Measurements from ENCODE around the gene DIP2A. TPM values are rescaled to one million over a fixed set of nuclear protein-coding genes. Genes with fewer than 3 reads are reported as not detected.

DIP2A gene
- total RNA-seq (2021; ENCODE audit: unreplicated experiment) (22.9 TPM), Bru-seq, nascent RNA (percentile 62 among the genes with signal in this experiment), BruChase-seq, experiment 1, labeled RNA remaining after a 2-hour chase (percentile 66 among the genes with signal in this experiment), BruChase-seq, experiment 2, labeled RNA remaining after a 6-hour chase (percentile 65 among the genes with signal in this experiment)
- 13.2 TPM for polyA plus RNA-seq (2012; ENCODE audit: insufficient read length)
- long read RNA-seq, full-length matches to known transcripts = 4 of 34 reads
- long read RNA-seq, partial matches to known transcripts = 14 of 34 reads
- long read RNA-seq, other reads (novel, unspliced or antisense) = 16 of 34 reads

DNA sequence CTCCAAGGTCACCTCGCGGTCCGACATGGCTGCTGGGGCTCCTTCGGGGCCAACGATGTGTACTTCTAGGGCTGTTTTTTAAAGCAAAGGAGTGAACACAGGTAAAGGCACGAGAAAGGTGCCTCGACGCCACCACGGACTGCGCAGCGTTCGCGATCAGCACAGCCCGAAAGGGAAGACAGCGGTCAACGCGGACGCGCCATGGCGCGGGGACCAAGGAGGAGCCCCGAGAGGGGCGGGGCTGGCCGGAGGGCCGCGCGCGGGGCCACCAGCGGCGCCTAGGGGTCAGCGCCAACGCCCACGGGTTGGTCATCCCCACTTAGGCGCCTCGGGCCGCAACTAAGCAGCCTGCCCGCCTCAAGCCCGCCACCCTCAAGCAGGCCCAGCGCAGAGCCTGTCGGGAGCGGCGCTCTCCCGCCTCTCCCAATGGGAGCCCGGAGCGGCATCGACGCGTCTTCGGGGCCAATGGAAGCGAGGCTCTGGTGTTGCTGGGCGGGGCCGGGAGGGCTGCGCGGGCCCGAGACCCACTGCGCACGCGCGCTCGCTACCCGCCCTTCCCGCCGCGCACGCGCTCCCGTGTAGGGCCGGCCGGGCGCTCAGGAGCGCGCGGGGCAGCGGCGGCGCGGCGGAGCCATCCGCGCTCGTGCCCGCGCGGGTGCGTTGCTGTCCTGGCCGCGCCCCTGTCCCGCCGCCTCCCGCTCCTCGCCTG, at the start of gene DIP2A:
Gene DIP2A (plus strand): TSS at position 577 of the 709 bp plus-strand sequence. CDS start 241 bp downstream, outside the sequence.
- ChIA-PET CTCF (no interaction called here), POLR2A (no interaction called here)
- in situ Hi-C loops (cut with HindIII; ENCODE audit: low pct_unique_long_range_greater_than_20kb, low sequenced_read_pairs) (no loop called here), intact Hi-C loops (cut with micrococcal nuclease; ENCODE audit: unreplicated experiment) (no loop called here)
- Histone ChIP-seq H3K27ac (ENCODE audit: low read length) (peak within 1 kb of the TSS; percentile 90), H3K4me1 (ENCODE audit: control insufficient read depth, insufficient read depth, low read length) (peaks cover 3% of the 10 kb centered on the region; the same call in 1 of the 2 replicates), H3K36me3 (ENCODE audit: control insufficient read depth, insufficient read depth, low read length) (peaks cover 9% of the 10 kb centered on the region; the same call in 1 of the 2 replicates), H3K4me3 (ENCODE audit: low read depth in 2 of 2, low read length in 2 of 2) (peak within 1 kb of the TSS; percentile 89 to 91), H3K9me3 (ENCODE audit: control insufficient read depth, insufficient read depth, low read depth, low read length) (no peaks in the 10 kb centered on the region), H3K27me3 (ENCODE audit: control insufficient read depth, insufficient read depth, low read length) (no peaks in the 10 kb centered on the region)
- DNase-seq (ENCODE audit: low read depth, low spot score) = peak; percentile 53
- ATAC-seq = peak; percentile 99
- no peak for TF ChIP-seq TCF7L2 (IDR thresholded peaks at IDR 0.05; ENCODE audit: low read depth, low read length)
- TF ChIP-seq SIN3A (IDR thresholded peaks at IDR 0.05; ENCODE audit: borderline replicate concordance, insufficient read depth, low read depth, low read length) = peak; percentile 75; the same call in 1 of the 2 replicates
- no TSS peak for BruUV-seq (replicated peaks)

- no peak overlapping the region for H3K27ac ChIP-seq (ENCODE audit: low read length)
- ChIA-PET CTCF (no interaction called here), POLR2A (no interaction called here)
- intact Hi-C loops (cut with micrococcal nuclease; ENCODE audit: unreplicated experiment) = no loop called here
- H3K4me1 ChIP-seq (ENCODE audit: control insufficient read depth, insufficient read depth, low read length) = no peaks in the 10 kb centered on the region
- H3K4me3 ChIP-seq (ENCODE audit: low read depth in 2 of 2, low read length in 2 of 2) = no peak overlapping the region
- no peaks in the 10 kb centered on the region; the same call in 1 of the 2 replicates for H3K36me3 ChIP-seq (ENCODE audit: control insufficient read depth, insufficient read depth, low read length)
- no peaks in the 10 kb centered on the region for H3K9me3 ChIP-seq (ENCODE audit: control insufficient read depth, insufficient read depth, low read depth, low read length)
- no peaks in the 10 kb centered on the region for H3K27me3 ChIP-seq (ENCODE audit: control insufficient read depth, insufficient read depth, low read length)
- ATAC-seq (no peak), DNase-seq (ENCODE audit: low read depth, low spot score) (no peak)
- in situ Hi-C loops (cut with HindIII; ENCODE audit: low pct_unique_long_range_greater_than_20kb, low sequenced_read_pairs) = no loop called here
- BruUV-seq (replicated peaks) = no TSS peak
- TF ChIP-seq CTCF (IDR thresholded peaks at IDR 0.05) (no peak), POLR2AphosphoS5 (IDR thresholded peaks at IDR 0.05; ENCODE audit: low read depth, low read length) (no peak), TCF7L2 (IDR thresholded peaks at IDR 0.05; ENCODE audit: low read depth, low read length) (no peak), SIN3A (IDR thresholded peaks at IDR 0.05; ENCODE audit: borderline replicate concordance, insufficient read depth, low read depth, low read length) (no peak), REST (IDR thresholded peaks at IDR 0.05; ENCODE audit: insufficient read depth in 1 of 2, low read depth in 2 of 2, low read length in 1 of 2) (no peak)
Measured at GRCh38 chr21:46409641-46410406, 48.9 kb upstream of the DIP2A start.
